Thoracic aorta (tissue), 2 donors: ENCODE results near the gene PTPRN2. TPM values are rescaled to one million over a fixed set of nuclear protein-coding genes. Genes with fewer than 3 reads are reported as not detected.

Experiments used
- ATAC-seq: fragments of 150-250 bp; one replicate; pipeline ENCODE4 v1.8.0; 2017; ENCODE audit warnings: low read depth; ENCODE audit not compliant: insufficient number of reproducible peaks, low FRiP score
- DNase-seq: peaks from one replicate; pipeline ENCODE4 v3.0.0-alpha.2; 2020; ENCODE audit warnings: low spot score
- H3K27ac ChIP-seq, 2 donors: fragments of 200-600 bp; sonication (generic); 1 replicate in 1 of 2; 2 replicates in 1 of 2; pipeline ENCODE4 v1.5.1; 2016; ENCODE audit warnings: mild to moderate bottlenecking in 2 of 2, moderate library complexity in 2 of 2
- H3K27me3 ChIP-seq: fragments of 200-600 bp; sonication (generic); replicated peaks from 2 replicates; pipeline ENCODE4 v1.6.0; 2016; ENCODE audit warnings: mild to moderate bottlenecking; ENCODE audit not compliant: insufficient read depth
- H3K36me3 ChIP-seq: fragments of 200-600 bp; sonication (generic); one replicate; pipeline ENCODE4 v1.5.1; 2016
- H3K4me1 ChIP-seq, 2 donors: fragments of 200-600 bp; sonication (generic); 1 replicate in 1 of 2; 2 replicates in 1 of 2; pipeline versions ENCODE4 v1.5.1 to v1.6.0; 2016; ENCODE audit warnings: low read depth in 2 of 2, mild to moderate bottlenecking in 1 of 2; ENCODE audit not compliant: control insufficient read depth in 1 of 2
- H3K4me3 ChIP-seq: fragments of 200-600 bp; sonication (generic); 2 replicates; pipeline ENCODE4 v1.5.1; 2016; ENCODE audit warnings: mild to moderate bottlenecking
- H3K9me3 ChIP-seq: fragments of 200-600 bp; sonication (generic); 2 replicates; pipeline ENCODE4 v1.5.1; 2016
- total RNA-seq, 2 donors: library from RNA; depleted of rRNA; stranded (reverse); fragments of >200 nt; gene quantifications; one replicate each; pipeline versions ENCODE4 v1.1.0 to v1.2.3, GENCODE V29; 2016
- TF ChIP-seq, protein P1 (sequence below): fragments of 200-600 bp; sonication (generic); IDR thresholded peaks from one replicate; pipeline ENCODE4 v1.5.1; 2019; ENCODE audit warnings: antibody characterized with exemption

PTPRN2 gene
- total RNA-seq, 2 donors from 2014 or later = 2.2 to 3.1 TPM

DNA sequence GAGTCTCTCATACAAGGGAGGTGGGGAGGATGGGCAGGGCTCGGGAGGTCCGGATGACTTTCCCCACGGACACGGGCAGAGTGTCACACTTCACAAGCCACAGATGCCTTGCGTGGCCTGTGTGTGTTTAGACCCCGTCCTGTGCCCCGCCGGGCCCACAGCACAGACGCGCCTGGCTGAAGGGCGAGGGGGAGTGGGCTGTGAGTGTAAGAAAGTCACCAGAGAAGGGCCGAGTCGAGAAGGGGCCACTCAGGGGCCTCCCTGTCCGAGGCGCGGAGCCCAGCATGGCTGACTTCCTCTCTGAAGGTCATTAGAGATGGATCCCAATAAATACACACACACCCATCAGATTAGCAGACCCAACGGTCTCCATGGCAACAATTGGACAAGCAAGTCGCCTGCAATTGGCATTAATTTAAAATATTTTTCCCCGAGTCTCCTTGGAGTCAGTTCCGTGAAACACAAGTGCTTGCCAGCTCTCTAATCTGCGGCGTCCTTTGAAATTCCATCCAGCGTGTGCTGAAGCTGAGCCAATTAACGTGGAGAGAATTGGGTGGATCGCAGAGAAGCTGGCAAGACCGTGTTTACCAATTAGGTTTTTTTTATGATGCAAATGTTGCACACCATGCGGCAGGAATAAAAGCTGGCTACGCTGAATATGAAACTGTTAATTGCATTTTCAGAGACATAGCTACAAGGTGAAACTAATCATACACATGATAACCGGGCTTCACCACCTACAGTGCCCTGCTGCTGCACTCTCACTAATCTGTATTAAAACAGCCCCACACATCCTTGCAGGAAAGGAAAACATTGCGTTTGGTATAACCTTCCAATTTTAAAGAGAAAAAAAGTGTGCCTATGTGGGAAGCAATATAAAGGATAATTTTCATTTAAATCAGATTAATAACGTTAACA is 571.2 kb downstream of the PTPRN2 start:
- Histone ChIP-seq H3K9me3 (no peaks in the 10 kb centered on the region), H3K4me3 (peak overlapping the region; percentile 51), H3K36me3 (no peaks in the 10 kb centered on the region), H3K27me3 (no peaks in the 10 kb centered on the region), H3K27ac (no peak overlapping the region), H3K4me1 (no peaks in the 10 kb centered on the region)
- ATAC-seq = no peak
- TF ChIP-seq, protein P1, sequence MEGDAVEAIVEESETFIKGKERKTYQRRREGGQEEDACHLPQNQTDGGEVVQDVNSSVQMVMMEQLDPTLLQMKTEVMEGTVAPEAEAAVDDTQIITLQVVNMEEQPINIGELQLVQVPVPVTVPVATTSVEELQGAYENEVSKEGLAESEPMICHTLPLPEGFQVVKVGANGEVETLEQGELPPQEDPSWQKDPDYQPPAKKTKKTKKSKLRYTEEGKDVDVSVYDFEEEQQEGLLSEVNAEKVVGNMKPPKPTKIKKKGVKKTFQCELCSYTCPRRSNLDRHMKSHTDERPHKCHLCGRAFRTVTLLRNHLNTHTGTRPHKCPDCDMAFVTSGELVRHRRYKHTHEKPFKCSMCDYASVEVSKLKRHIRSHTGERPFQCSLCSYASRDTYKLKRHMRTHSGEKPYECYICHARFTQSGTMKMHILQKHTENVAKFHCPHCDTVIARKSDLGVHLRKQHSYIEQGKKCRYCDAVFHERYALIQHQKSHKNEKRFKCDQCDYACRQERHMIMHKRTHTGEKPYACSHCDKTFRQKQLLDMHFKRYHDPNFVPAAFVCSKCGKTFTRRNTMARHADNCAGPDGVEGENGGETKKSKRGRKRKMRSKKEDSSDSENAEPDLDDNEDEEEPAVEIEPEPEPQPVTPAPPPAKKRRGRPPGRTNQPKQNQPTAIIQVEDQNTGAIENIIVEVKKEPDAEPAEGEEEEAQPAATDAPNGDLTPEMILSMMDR = no peak
- no peak for DNase-seq

DNA sequence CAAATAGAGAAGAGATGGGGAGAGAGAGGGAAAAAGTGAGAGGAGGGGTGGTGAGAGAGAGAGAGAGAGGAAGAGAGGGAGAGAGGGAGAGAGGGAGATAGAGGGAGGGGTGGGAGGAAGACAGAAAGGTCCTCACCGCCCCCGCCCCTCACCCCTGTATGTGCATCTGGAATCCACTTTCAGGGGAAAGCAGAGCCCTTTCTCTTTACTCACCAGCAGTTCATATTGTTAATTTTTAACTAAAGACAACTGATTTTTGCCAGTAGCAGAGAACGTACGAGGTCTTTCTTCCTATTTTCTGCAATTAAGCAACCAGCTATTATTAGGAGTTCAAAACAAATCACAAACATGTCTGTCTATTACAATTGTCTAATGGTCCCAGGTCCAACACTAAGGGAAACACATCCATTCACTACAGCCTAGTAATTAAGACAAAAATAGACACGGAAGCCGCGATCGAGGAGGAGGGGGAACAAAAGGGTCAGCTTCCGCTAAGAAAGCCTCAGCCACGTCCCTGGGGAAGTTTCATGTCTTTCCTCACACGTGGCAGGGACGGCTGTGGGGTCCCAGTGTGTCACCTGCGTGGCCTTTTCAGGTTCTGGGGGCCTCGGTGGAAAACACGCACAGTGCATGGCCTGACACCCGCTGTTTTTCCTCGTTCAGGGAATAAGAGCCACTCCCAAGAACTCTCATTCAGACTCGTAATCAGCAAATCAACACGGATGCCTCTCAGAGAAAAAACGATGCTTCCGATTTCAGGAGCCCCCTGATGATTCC is 572.0 kb downstream of the PTPRN2 start:
- ATAC-seq = no peak
- no peaks in the 10 kb centered on the region for H3K4me1 ChIP-seq
- no peaks in the 10 kb centered on the region for H3K36me3 ChIP-seq
- DNase-seq = no peak
- no peak overlapping the region for H3K27ac ChIP-seq
- H3K9me3 ChIP-seq = no peaks in the 10 kb centered on the region
- H3K4me3 ChIP-seq = peak overlapping the region; percentile 51
- H3K27me3 ChIP-seq = no peaks in the 10 kb centered on the region
- TF ChIP-seq, protein P1 = no peak

DNA sequence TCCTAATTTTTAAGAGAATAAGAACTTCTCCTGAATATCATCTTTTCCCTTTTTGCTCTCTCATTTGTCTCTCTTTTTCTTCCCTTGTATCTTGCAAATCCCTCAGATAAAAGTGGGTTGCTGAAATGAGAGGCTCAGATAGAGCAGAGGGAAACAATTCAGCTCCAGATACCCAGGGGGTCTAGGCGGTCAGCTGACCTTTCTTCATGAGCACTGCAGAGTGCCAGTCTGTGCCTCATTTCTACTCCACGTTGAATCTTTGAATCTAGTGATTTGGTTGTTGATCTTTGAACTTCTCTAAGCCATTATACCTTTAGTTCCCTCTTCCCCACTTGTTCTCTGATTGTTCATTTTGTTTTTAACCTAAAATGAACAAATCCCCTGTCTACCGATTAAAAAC is 572.6 kb downstream of the PTPRN2 start:
- Histone ChIP-seq H3K27me3 (no peaks in the 10 kb centered on the region), H3K27ac (no peak overlapping the region), H3K9me3 (no peaks in the 10 kb centered on the region), H3K4me1 (no peaks in the 10 kb centered on the region), H3K4me3 (no peak overlapping the region), H3K36me3 (no peaks in the 10 kb centered on the region)
- no peak for ATAC-seq
- TF ChIP-seq, protein P1 = no peak
- DNase-seq = no peak

DNA sequence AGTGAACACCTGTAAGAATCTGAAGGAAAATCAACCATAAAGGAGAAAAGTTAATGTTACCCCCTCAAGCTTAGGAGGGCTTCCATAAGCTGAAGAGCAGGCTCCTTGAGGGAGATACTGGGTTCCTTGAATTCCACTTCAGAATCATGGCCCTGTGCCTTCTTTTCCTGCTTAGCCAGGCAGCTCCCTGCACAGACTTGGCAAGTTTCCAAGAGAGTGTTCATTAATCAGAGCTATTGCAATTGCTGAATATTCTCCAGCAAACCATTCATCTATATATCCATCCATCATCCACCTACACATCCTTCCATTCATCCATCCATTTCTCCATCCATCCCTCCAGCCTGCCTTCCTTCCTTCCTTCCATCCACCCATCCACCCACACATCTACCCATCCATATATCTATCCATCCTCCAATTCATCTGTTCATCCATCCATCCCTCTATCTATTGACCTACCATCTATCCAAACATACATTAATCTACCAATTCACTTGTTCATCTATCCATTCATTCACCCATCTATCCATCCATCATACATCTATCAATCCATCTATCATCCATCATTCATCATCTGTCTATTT is 574.4 kb downstream of the PTPRN2 start:
- ATAC-seq = no peak
- Histone ChIP-seq H3K4me1 (no peaks in the 10 kb centered on the region), H3K9me3 (no peaks in the 10 kb centered on the region), H3K4me3 (no peak overlapping the region), H3K27me3 (no peaks in the 10 kb centered on the region), H3K27ac (no peak overlapping the region), H3K36me3 (no peaks in the 10 kb centered on the region)
- TF ChIP-seq, protein P1 = no peak
- no peak for DNase-seq

DNA sequence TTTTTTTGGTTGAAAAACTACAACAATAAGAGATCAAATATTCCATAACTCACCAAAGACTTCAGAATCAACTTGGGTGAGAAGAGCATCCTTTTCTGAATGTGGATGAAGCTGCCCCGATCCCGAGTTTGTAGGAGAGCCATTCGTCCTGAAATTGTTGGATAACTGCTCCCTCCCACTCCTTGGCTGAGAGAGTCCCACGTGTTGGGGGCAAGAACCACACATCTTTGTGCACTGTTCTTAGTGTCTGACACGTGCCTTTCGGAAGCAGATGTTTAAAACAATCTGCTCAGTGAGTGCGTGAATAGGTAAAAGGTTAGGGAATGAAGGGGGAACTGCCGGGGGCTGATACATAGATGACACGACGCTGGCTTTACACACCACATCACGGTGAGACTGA is 575.7 kb downstream of the PTPRN2 start:
- H3K27ac ChIP-seq = no peak overlapping the region
- no peaks in the 10 kb centered on the region for H3K9me3 ChIP-seq
- DNase-seq = no peak
- ATAC-seq = no peak
- no peaks in the 10 kb centered on the region for H3K4me1 ChIP-seq
- TF ChIP-seq, protein P1 = no peak
- no peaks in the 10 kb centered on the region for H3K27me3 ChIP-seq
- no peaks in the 10 kb centered on the region for H3K36me3 ChIP-seq
- no peak overlapping the region for H3K4me3 ChIP-seq
